Testis (tissue), 3 donors: Measurements from ENCODE around the gene NBEA. TPM values are rescaled to one million over a fixed set of nuclear protein-coding genes. Genes with fewer than 3 reads are reported as not detected.

Experiments
- DNase-seq: peaks from one replicate; pipeline ENCODE4 v3.0.0-alpha.2; 2019
- H3K27ac ChIP-seq, 2 donors: fragments of 200-600 bp; sonication (generic); one replicate each; pipeline ENCODE4 v1.5.1; 2019
- H3K27me3 ChIP-seq: fragments of 200-600 bp; sonication (generic); one replicate; pipeline ENCODE4 v1.5.1; 2019
- H3K36me3 ChIP-seq: fragments of 200-600 bp; sonication (generic); one replicate; pipeline ENCODE4 v1.5.1; 2017; ENCODE audit warnings: low read depth; ENCODE audit errors: missing control alignments
- H3K4me1 ChIP-seq: fragments of 200-600 bp; sonication (generic); one replicate; pipeline ENCODE4 v1.5.1; 2019
- H3K4me3 ChIP-seq, 2 donors: fragments of 200-600 bp; sonication (generic); one replicate each; pipeline ENCODE4 v1.5.1; 2017 to 2019
- H3K9me3 ChIP-seq: fragments of 200-600 bp; sonication (generic); one replicate; pipeline ENCODE4 v1.5.1; 2017
- POLR2A ChIP-seq: fragments of 450-650 bp; IDR thresholded peaks from one replicate; pipeline ENCODE4 v1.6.1; 2017; ENCODE audit warnings: antibody characterized with exemption, mild to moderate bottlenecking, moderate library complexity
- WGBS, 2 donors: methylation state at CpG; one replicate each; pipeline ENCODE4 v1.1.5; 2018; 5-methylcytosine and 5-hydroxymethylcytosine counted together
- intact Hi-C: fragments of 100-400 bp; cut with DNase I; formaldehyde crosslinking; loops from one replicate; pipeline ENCODE4 v1.15.1; 2023; ENCODE audit warnings: low total_unique reads
- polyA plus RNA-seq: library from polyadenylated mRNA; stranded (reverse); fragments of 350-450 nt; fragmentation: Illumina TruSeq; extraction: RNeasy Lipid Tissue Mini Kit (QIAGEN cat#74804); gene quantifications from one replicate; pipeline ENCODE4 v1.2.3, GENCODE V29; 2014; ENCODE audit warnings: low read depth, low replicate concordance; ENCODE audit not compliant: insufficient read depth
- total RNA-seq, 2 donors: library from RNA; depleted of rRNA; stranded (reverse); fragments of >200 nt; gene quantifications; one replicate each; pipeline ENCODE4 v1.2.3, GENCODE V29; 2016
- TF ChIP-seq, protein P1 (sequence below), 3 experiments: fragments of 450-650 bp in 2 of 3; fragments of 200-600 bp in 1 of 3; sonication (generic) in 1 of 3; IDR thresholded peaks; one replicate each; pipeline ENCODE4 v1.5.1; 2016 to 2019; ENCODE audit warnings: antibody characterized with exemption in 3 of 3, mild to moderate bottlenecking in 2 of 3, moderate library complexity in 1 of 3

The NBEA gene
- total and polyA plus RNA-seq, 3 donors from 2014 or later, result 8.6 to 22.2 (median 18.3) TPM

DNA sequence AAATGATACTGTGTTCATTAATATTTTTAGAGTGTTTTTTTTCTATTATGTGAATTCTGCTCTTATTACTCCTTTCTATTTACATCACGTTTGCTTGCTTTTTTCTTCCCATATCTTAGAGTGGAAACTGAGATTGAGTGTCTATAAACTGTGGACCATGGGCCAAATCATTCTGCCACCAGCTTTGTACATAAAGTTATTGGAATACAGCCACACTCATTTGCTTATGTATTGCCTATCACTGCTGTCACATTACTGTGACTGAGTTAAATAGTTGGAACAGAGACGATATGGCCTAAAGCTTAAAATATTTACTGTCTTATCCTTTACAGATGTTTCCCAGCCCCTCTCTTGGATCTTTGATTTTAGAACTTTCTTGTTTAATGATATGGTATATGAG is 274.1 kb downstream of the NBEA start:
- intact Hi-C loops, result no loop called here
- no peaks in the 10 kb centered on the region for H3K36me3 ChIP-seq
- TF ChIP-seq, protein P1, sequence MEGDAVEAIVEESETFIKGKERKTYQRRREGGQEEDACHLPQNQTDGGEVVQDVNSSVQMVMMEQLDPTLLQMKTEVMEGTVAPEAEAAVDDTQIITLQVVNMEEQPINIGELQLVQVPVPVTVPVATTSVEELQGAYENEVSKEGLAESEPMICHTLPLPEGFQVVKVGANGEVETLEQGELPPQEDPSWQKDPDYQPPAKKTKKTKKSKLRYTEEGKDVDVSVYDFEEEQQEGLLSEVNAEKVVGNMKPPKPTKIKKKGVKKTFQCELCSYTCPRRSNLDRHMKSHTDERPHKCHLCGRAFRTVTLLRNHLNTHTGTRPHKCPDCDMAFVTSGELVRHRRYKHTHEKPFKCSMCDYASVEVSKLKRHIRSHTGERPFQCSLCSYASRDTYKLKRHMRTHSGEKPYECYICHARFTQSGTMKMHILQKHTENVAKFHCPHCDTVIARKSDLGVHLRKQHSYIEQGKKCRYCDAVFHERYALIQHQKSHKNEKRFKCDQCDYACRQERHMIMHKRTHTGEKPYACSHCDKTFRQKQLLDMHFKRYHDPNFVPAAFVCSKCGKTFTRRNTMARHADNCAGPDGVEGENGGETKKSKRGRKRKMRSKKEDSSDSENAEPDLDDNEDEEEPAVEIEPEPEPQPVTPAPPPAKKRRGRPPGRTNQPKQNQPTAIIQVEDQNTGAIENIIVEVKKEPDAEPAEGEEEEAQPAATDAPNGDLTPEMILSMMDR (IDR thresholded peaks at IDR 0.05), result no peak
- TF ChIP-seq POLR2A, result no peak
- H3K4me1 ChIP-seq, result no peaks in the 10 kb centered on the region
- 79 to 83% methylated on average over 2 of the region's 2 CpGs for WGBS, 2 donors
- DNase-seq, result no peak
- H3K4me3 ChIP-seq, result no peak overlapping the region
- no peaks in the 10 kb centered on the region for H3K27me3 ChIP-seq
- no peaks in the 10 kb centered on the region for H3K9me3 ChIP-seq
- no peak overlapping the region for H3K27ac ChIP-seq

DNA sequence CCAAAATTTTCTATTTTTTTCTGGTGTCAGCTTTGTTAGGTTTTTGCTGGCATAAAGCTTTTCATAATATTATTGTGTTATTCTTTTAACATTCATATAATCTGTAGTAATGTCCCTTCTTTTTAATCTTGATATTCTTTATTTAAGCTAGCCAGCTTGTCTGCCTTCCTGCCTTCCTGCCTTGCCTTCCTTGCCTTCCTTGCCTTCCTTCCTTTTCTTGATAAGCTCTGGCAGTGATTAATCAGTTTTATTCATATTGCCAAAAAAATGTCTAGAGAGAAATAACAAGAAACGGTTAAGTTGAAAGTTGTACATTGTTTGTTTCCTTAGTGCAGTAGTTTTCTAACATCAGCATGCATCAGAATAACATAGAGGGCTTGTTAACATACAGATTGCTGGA is 277.0 kb downstream of the NBEA start:
- Histone ChIP-seq H3K4me3 (no peak overlapping the region), H3K9me3 (no peaks in the 10 kb centered on the region), H3K27me3 (no peaks in the 10 kb centered on the region), H3K27ac (no peak overlapping the region), H3K36me3 (no peaks in the 10 kb centered on the region), H3K4me1 (no peaks in the 10 kb centered on the region)
- whole genome bisulfite sequencing, 2 donors, result 78 to 90% methylated on average over 1 of the region's 1 CpG
- no peak for DNase-seq
- TF ChIP-seq, protein P1 (IDR thresholded peaks at IDR 0.05), result no peak
- no peak for TF ChIP-seq POLR2A
- intact Hi-C loops, result no loop called here

DNA sequence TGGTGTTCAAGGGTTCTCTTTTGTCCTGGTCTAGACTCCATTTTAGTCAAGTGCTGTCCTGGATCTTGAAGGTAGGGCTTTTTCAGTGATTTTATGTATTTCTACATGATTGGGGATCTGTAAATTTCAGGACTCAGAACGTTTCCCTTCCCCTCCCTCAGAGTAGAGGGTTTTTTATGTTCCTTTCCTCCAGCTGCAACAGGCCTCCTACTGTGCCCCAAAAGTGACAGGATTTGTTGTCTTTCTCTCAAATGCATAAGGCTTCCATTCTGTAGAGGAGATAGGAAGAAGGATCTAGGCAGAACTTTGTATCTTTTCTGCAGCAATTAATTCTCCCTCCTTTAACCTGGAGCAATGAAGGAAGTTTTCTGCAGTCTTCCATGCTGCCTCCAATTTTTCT is 283.1 kb downstream of the NBEA start:
- H3K4me1 ChIP-seq, result no peaks in the 10 kb centered on the region
- WGBS, 2 donors, result 54 to 67% methylated on average over 1 of the region's 1 CpG
- no peak overlapping the region for H3K4me3 ChIP-seq
- no peaks in the 10 kb centered on the region for H3K27me3 ChIP-seq
- intact Hi-C loops, result no loop called here
- no peak for DNase-seq
- no peak overlapping the region for H3K27ac ChIP-seq
- no peaks in the 10 kb centered on the region for H3K9me3 ChIP-seq
- no peaks in the 10 kb centered on the region for H3K36me3 ChIP-seq
- TF ChIP-seq, protein P1 (IDR thresholded peaks at IDR 0.05), result no peak
- no peak for TF ChIP-seq POLR2A

DNA sequence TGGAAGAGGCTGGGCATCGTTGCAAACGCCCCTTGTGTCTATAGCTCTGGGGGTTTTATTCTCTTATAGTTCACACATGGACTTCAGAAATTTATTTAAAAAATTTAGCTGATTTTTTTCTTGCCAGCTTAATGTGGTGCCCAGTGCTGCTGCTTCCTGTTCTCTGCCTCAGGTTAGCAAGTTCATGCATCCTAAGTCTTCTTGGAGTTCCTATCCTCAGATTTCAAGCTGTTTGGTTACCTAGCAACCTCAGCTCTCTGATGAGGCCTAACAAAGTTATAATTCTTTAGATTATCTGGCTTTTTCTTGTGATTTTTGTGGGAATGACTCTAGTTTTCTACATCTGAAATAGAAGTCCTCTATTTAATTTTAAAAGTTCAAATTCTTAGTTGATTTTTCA is 283.5 kb downstream of the NBEA start:
- H3K36me3 ChIP-seq, result no peaks in the 10 kb centered on the region
- no peak overlapping the region for H3K4me3 ChIP-seq
- no peaks in the 10 kb centered on the region for H3K4me1 ChIP-seq
- H3K27me3 ChIP-seq, result no peaks in the 10 kb centered on the region
- H3K27ac ChIP-seq, result no peak overlapping the region
- no peak for DNase-seq
- TF ChIP-seq, protein P1 (IDR thresholded peaks at IDR 0.05), result no peak
- TF ChIP-seq POLR2A, result no peak
- intact Hi-C loops, result no loop called here
- 87 to 91% methylated on average over 2 of the region's 2 CpGs for WGBS, 2 donors
- H3K9me3 ChIP-seq, result no peaks in the 10 kb centered on the region

DNA sequence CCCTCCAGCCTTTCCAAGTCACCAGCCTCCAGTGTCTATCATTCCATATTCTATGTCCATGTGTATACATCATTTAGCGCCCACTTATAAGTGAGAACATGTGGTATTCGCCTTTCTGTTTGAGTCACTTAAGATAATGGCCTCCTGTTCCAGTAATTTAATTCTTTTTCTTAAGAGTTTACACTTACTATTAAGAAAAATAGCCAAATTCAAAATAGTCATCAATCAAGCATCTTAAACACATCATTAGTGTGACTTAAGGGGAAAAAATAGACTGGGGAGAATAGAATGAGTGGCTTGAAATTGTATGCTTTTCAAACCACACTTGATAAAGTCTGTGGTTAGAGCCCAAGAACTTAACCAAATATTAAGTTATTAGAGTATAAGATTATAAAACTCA is 286.5 kb downstream of the NBEA start:
- no peaks in the 10 kb centered on the region for H3K9me3 ChIP-seq
- H3K4me1 ChIP-seq, result peaks cover 8% of the 10 kb centered on the region
- DNase-seq, result no peak
- H3K27ac ChIP-seq, result no peak overlapping the region
- no peaks in the 10 kb centered on the region for H3K27me3 ChIP-seq
- WGBS, 2 donors, result 96 to 98% methylated on average over 2 of the region's 2 CpGs
- intact Hi-C loops, result no loop called here
- H3K4me3 ChIP-seq, result no peak overlapping the region
- TF ChIP-seq, protein P1 (IDR thresholded peaks at IDR 0.05), result no peak
- no peak for TF ChIP-seq POLR2A
- H3K36me3 ChIP-seq, result no peaks in the 10 kb centered on the region
